Thyroid gland (tissue), 4 donors: ENCODE results near the gene CCDC106. TPM values are rescaled to one million over a fixed set of nuclear protein-coding genes. Genes with fewer than 3 reads are reported as not detected.

Source experiments
- DNase-seq, 2 donors: peaks; one replicate each; pipeline ENCODE4 v3.0.0-alpha.2; 2019
- H3K27ac ChIP-seq, 3 donors: fragments of 200-600 bp; sonication (generic); 1 replicate in 2 of 3; 2 replicates in 1 of 3; pipeline ENCODE4 v1.5.1; 2016 to 2019; ENCODE audit warnings: mild to moderate bottlenecking in 1 of 3, moderate library complexity in 1 of 3
- H3K27me3 ChIP-seq: fragments of 200-600 bp; sonication (generic); one replicate; pipeline ENCODE4 v1.5.1; 2019
- H3K36me3 ChIP-seq, 2 donors: fragments of 200-600 bp; sonication (generic); one replicate each; pipeline ENCODE4 v1.5.1; 2016 to 2019
- H3K4me1 ChIP-seq, 2 donors: fragments of 200-600 bp; sonication (generic); one replicate each; pipeline ENCODE4 v1.5.1; 2017 to 2019
- H3K4me3 ChIP-seq, 3 donors: fragments of 200-600 bp; sonication (generic); replicated peaks in 1 of 3; 1 replicate in 2 of 3; 2 replicates in 1 of 3; pipeline ENCODE4 v1.5.1; 2016; ENCODE audit warnings: mild to moderate bottlenecking in 1 of 3
- H3K9me3 ChIP-seq: fragments of 200-600 bp; sonication (generic); one replicate; pipeline ENCODE4 v1.5.1; 2017
- POLR2A ChIP-seq, 2 donors: fragments of 450-650 bp; IDR thresholded peaks; one replicate each; pipeline ENCODE4 v1.6.1; 2017; ENCODE audit warnings: antibody characterized with exemption in 2 of 2, mild to moderate bottlenecking in 2 of 2, moderate library complexity in 1 of 2
- WGBS, 2 donors: methylation state at CpG; one replicate each; pipeline ENCODE4 v1.1.5; 2017; 5-methylcytosine and 5-hydroxymethylcytosine counted together
- intact Hi-C: fragments of 100-400 bp; cut with DNase I; formaldehyde crosslinking; loops from one replicate; pipeline ENCODE4 v1.15.1; 2023
- total RNA-seq, 4 donors: library from RNA; depleted of rRNA; stranded (reverse); fragments of >200 nt; gene quantifications; one replicate each; pipeline ENCODE4 v1.2.3, GENCODE V29; 2016
- TF ChIP-seq, protein P1 (sequence below), 6 experiments: fragments of 200-600 bp in 3 of 6; fragments of 450-650 bp in 3 of 6; sonication (generic) in 3 of 6; IDR thresholded peaks; one replicate each; pipeline ENCODE4 v1.5.1; 2016 to 2019; ENCODE audit warnings: antibody characterized with exemption in 6 of 6, mild to moderate bottlenecking in 2 of 6, inconsistent platforms in 1 of 6, moderate library complexity in 1 of 6

The CCDC106 gene
- total RNA-seq, 4 donors from 2014 or later = 11.2 to 23.2 (median 20.7) TPM

DNA sequence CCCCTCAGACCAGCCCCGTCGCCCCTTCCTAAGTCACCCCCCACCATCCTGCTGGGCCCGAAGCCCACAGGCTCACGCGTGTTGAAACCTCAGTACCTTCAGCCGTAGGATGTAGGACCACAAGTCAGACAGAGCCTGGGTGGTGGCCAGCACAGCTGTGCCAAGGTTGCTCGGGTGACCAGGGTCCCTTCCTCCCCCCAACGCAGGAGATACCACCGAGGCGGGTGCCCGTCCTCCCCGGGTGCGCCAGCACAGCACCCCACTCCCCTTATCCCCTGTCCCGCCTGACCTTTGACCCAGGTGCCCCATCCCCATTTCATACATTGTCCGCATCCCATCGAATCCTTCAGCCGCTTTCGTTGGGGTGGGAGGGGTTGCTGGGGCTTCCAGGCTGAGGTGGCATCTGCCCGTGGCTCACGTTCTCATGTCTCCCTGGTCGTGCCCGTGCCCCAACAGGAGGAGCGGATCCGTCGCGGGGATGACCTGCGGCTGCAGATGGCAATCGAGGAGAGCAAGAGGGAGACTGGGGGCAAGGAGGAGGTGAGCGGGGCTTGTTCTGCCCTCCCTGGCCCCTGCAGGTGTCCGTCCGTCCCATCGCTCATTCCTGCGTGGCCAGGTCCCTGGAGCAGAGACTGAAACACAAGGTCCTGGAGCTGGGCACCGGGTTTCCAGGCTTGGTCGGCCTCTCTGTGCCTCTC lies 41.5 kb downstream of the CCDC106 start:
- H3K4me1 ChIP-seq = no peaks in the 10 kb centered on the region
- 94 to 96% methylated on average over 35 of the region's 35 CpGs for WGBS, 2 donors
- intact Hi-C loops = no loop called here
- H3K27me3 ChIP-seq = no peaks in the 10 kb centered on the region
- no peak for TF ChIP-seq POLR2A (IDR thresholded peaks at IDR 0.05)
- TF ChIP-seq, protein P1, sequence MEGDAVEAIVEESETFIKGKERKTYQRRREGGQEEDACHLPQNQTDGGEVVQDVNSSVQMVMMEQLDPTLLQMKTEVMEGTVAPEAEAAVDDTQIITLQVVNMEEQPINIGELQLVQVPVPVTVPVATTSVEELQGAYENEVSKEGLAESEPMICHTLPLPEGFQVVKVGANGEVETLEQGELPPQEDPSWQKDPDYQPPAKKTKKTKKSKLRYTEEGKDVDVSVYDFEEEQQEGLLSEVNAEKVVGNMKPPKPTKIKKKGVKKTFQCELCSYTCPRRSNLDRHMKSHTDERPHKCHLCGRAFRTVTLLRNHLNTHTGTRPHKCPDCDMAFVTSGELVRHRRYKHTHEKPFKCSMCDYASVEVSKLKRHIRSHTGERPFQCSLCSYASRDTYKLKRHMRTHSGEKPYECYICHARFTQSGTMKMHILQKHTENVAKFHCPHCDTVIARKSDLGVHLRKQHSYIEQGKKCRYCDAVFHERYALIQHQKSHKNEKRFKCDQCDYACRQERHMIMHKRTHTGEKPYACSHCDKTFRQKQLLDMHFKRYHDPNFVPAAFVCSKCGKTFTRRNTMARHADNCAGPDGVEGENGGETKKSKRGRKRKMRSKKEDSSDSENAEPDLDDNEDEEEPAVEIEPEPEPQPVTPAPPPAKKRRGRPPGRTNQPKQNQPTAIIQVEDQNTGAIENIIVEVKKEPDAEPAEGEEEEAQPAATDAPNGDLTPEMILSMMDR (IDR thresholded peaks at IDR 0.05) = no peak
- peaks cover 74 to 76% of the 10 kb centered on the region in 2 donors for H3K36me3 ChIP-seq
- H3K27ac ChIP-seq = no peak overlapping the region
- no peaks in the 10 kb centered on the region for H3K9me3 ChIP-seq
- no peak for DNase-seq
- no peak overlapping the region for H3K4me3 ChIP-seq

DNA sequence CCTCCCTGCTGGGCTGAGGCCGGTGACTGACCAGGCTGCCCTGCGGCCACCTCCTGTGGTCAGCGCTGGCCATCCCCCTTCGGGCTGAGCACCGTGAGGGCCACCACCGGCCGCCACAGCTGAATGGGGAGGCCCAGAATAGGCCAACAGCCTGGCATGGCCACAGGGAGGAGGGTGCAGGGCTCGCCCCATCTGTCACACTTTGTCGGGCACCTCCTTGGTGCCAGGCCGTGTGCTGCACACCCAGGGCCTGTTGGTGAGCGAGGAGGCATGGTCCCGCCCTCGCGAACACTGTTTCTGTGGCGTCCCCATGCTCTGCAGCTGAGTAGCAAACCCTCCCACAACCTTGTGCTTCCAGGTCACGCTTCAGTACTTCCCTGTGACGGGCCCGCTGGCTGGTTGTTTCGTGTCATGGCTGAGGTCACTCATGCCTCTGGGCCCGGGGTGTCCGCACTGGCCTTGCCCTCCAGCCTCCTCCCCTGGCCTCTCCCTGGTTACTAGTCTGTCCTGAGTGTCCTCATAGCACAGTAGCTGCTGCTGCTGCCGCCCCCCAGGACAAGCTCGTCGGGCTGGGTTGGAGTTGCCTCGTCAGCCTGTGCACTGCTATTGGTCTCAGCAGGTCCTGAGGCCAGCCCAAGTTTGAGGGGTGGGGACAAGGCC lies 42.2 kb downstream of the CCDC106 start:
- peaks cover 75 to 77% of the 10 kb centered on the region in 2 donors for H3K36me3 ChIP-seq
- no peaks in the 10 kb centered on the region for H3K9me3 ChIP-seq
- H3K27me3 ChIP-seq = no peaks in the 10 kb centered on the region
- H3K27ac ChIP-seq = no peak overlapping the region
- H3K4me3 ChIP-seq = no peak overlapping the region
- no peak for DNase-seq
- intact Hi-C loops = no loop called here
- no peaks in the 10 kb centered on the region for H3K4me1 ChIP-seq
- TF ChIP-seq, protein P1 (IDR thresholded peaks at IDR 0.05) = no peak
- TF ChIP-seq POLR2A (IDR thresholded peaks at IDR 0.05) = no peak
- WGBS, 2 donors = 88 to 93% methylated on average over 5 to 18 of the region's 25 CpGs

DNA sequence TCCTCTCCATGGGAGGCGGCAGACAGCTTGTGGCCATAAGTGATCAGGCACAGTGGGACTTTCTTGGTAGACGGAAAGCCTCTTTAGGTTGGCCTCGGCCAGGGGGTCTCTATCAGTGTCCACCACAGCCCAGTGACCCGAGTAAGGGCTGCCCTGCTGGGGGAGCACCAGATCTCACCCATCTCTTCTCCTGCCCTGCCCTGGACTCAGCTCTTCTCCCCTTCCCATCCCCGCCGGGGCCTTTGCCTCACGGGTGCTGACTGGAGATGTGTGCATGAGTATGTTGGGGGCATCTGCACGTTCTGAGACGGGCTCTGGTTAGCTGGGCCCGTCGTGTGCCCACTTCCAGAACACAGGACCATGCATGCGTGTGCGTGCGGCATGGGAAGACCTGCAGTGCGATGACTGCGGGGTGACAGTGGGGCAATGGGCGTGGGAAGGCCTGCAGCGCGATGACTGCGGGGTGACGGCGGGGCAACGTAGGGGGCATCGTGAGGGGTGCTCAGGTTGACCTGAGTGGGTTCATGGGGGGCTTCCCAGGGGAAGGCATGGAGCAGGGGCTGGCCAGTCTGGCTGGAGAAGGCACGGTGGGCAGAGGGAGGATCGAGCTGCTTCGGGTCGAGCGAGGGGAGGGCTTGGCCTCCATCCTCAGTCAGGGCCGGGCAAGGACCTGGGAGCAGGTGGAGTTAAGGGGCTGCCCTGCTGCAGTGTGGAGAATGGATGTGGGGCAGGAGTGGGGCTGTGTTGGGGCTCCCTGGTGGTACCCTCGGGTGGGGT lies 42.9 kb downstream of the CCDC106 start:
- H3K4me3 ChIP-seq = no peak overlapping the region
- WGBS, 2 donors = 94 to 96% methylated on average over 27 to 29 of the region's 31 CpGs
- no peaks in the 10 kb centered on the region for H3K9me3 ChIP-seq
- TF ChIP-seq, protein P1 (IDR thresholded peaks at IDR 0.05) = no peak
- no peak for TF ChIP-seq POLR2A (IDR thresholded peaks at IDR 0.05)
- intact Hi-C loops = no loop called here
- H3K36me3 ChIP-seq = peaks cover 75 to 77% of the 10 kb centered on the region in 2 donors
- no peak overlapping the region for H3K27ac ChIP-seq
- no peaks in the 10 kb centered on the region for H3K4me1 ChIP-seq
- no peak for DNase-seq
- H3K27me3 ChIP-seq = no peaks in the 10 kb centered on the region

DNA sequence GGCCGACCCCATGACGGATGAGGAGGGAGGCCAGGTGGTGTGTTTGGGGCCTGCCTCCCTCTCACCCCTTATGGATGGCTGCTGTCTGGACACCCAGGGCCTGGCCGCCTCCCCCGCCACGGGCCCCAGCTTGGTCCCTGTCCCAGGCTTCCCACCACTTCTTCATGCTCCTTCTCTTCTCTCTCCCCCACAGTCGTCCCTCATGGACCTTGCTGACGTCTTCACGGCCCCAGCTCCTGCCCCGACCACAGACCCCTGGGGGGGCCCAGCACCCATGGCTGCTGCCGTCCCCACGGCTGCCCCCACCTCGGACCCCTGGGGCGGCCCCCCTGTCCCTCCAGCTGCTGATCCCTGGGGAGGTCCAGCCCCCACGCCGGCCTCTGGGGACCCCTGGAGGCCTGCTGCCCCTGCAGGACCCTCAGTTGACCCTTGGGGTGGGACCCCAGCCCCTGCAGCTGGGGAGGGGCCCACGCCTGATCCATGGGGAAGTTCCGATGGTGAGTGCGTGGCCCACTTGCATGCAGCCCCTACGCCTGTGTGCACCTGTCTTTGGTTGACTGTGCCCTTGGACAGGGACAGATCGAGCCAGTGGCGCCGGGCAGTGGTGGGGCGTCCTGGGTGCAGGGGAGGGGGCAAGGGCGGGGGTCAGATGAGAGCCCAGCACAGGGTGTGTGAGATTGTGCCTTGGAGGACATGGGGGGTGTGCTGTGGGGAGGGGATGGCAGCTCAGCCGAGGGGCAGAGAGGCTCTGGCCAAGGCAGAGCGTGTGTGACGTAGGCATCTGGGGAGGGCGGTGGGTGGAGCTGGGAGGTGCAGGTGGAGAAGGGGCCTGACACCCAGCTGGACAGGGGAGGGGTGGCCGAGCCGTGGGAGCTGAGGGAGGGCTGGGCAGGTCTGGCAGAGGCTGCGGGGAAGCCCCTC lies 43.8 kb downstream of the CCDC106 start:
- H3K4me3 ChIP-seq = no peak overlapping the region
- H3K9me3 ChIP-seq = no peaks in the 10 kb centered on the region
- no peak overlapping the region for H3K27ac ChIP-seq
- no peak for DNase-seq
- no peaks in the 10 kb centered on the region for H3K4me1 ChIP-seq
- H3K27me3 ChIP-seq = no peaks in the 10 kb centered on the region
- peaks cover 80 to 83% of the 10 kb centered on the region in 2 donors for H3K36me3 ChIP-seq
- intact Hi-C loops = no loop called here
- TF ChIP-seq, protein P1 (IDR thresholded peaks at IDR 0.05) = no peak
- no peak for TF ChIP-seq POLR2A (IDR thresholded peaks at IDR 0.05)
- 95% methylated on average over 30 to 31 of the region's 31 CpGs for WGBS, 2 donors
